OCI-LY1 (cell line): ENCODE data around the gene CDKAL1.

ENCODE experiments used
- EZH2 ChIP-seq: fragments of 200-600 bp; sonication (generic), shearing (Covaris generic); IDR thresholded peaks from 2 replicates; pipeline ENCODE4 v1.8.0; 2017; ENCODE audit warnings: borderline replicate concordance, mixed run types, mild to moderate bottlenecking, antibody characterized with exemption, low read length, moderate library complexity, mixed read lengths
- TF ChIP-seq, protein P1 (sequence below): fragments of 200-600 bp; sonication (generic), shearing (Covaris generic); IDR thresholded peaks from 2 replicates; pipeline ENCODE4 v1.5.1; 2017; ENCODE audit warnings: mild to moderate bottlenecking, antibody characterized with exemption, low read length, moderate library complexity, mixed read lengths

GRCh38 chr6:20486641-20487040, 47.6 kb upstream of the CDKAL1 start:
- TF ChIP-seq EZH2 = no peak
- TF ChIP-seq, protein P1, sequence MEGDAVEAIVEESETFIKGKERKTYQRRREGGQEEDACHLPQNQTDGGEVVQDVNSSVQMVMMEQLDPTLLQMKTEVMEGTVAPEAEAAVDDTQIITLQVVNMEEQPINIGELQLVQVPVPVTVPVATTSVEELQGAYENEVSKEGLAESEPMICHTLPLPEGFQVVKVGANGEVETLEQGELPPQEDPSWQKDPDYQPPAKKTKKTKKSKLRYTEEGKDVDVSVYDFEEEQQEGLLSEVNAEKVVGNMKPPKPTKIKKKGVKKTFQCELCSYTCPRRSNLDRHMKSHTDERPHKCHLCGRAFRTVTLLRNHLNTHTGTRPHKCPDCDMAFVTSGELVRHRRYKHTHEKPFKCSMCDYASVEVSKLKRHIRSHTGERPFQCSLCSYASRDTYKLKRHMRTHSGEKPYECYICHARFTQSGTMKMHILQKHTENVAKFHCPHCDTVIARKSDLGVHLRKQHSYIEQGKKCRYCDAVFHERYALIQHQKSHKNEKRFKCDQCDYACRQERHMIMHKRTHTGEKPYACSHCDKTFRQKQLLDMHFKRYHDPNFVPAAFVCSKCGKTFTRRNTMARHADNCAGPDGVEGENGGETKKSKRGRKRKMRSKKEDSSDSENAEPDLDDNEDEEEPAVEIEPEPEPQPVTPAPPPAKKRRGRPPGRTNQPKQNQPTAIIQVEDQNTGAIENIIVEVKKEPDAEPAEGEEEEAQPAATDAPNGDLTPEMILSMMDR = no peak
